ENCODE data around the gene LHX4.

The LHX4 gene

GRCh38 chr1:180271272-180272255 is 41.5 kb downstream of the LHX4 start:
- DNase-seq (ENCODE audit: low spot score): no peak

- DNase-seq (ENCODE audit: low spot score): no peak
Measured at GRCh38 chr1:180272395-180272794, 42.3 kb downstream of the LHX4 start.

GRCh38 chr1:180273066-180273465 is 43.0 kb downstream of the LHX4 start:
- no peak for DNase-seq (ENCODE audit: low spot score)

GRCh38 chr1:180274221-180274620 is 44.2 kb downstream of the LHX4 start:
- no peak for DNase-seq (ENCODE audit: low spot score)

- DNase-seq (ENCODE audit: low spot score): no peak
Measured at GRCh38 chr1:180275726-180276125, 45.7 kb downstream of the LHX4 start.

GRCh38 chr1:180277476-180278193 is 47.6 kb downstream of the LHX4 start:
- DNase-seq (ENCODE audit: low spot score): no peak

- DNase-seq (ENCODE audit: low spot score): no peak
Measured at GRCh38 chr1:180278194-180278515, 48.1 kb downstream of the LHX4 start.

- DNase-seq (ENCODE audit: low spot score): no peak
Measured at GRCh38 chr1:180278596-180279395, 48.7 kb downstream of the LHX4 start.

- DNase-seq (ENCODE audit: low spot score): no peak
Measured at GRCh38 chr1:180279651-180280050, 49.6 kb downstream of the LHX4 start.

- DNase-seq (ENCODE audit: low spot score): no peak
Measured at GRCh38 chr1:180280617-180281016, 50.6 kb downstream of the LHX4 start.

- no peak for DNase-seq (ENCODE audit: low spot score)
Measured at GRCh38 chr1:180281490-180281889, 51.4 kb downstream of the LHX4 start.

- no peak for DNase-seq (ENCODE audit: low spot score)
Measured at GRCh38 chr1:180282401-180283044, 52.5 kb downstream of the LHX4 start.

- no peak for DNase-seq (ENCODE audit: low spot score)
Measured at GRCh38 chr1:180283098-180283497, 53.0 kb downstream of the LHX4 start.

- DNase-seq (ENCODE audit: low spot score): no peak
Measured at GRCh38 chr1:180286417-180286816, 56.4 kb downstream of the LHX4 start.

- no peak for DNase-seq (ENCODE audit: low spot score)
Measured at GRCh38 chr1:180287988-180288705, 58.1 kb downstream of the LHX4 start.

- DNase-seq (ENCODE audit: low spot score): no peak
Measured at GRCh38 chr1:180288940-180289339, 58.9 kb downstream of the LHX4 start.

GRCh38 chr1:180290265-180291001 is 60.4 kb downstream of the LHX4 start:
- DNase-seq (ENCODE audit: low spot score): no peak

GRCh38 chr1:180291004-180291403 is 60.9 kb downstream of the LHX4 start:
- DNase-seq (ENCODE audit: low spot score): no peak

- no peak for DNase-seq (ENCODE audit: low spot score)
Measured at GRCh38 chr1:180294711-180295110, 64.6 kb downstream of the LHX4 start.

- no peak for DNase-seq (ENCODE audit: low spot score)
Measured at GRCh38 chr1:180295999-180296398, 65.9 kb downstream of the LHX4 start.
